ENCODE data around the gene MIS18BP1. TPM values are rescaled to one million over a fixed set of nuclear protein-coding genes. Genes with fewer than 3 reads are reported as not detected.

The MIS18BP1 gene
- total and polyA plus RNA-seq, 9 of the 15 experiments (the other 6 are each of a cell fraction or from before 2014, with no cell fraction given): 5.0 to 29.1 (median 19.1) TPM

GRCh38 chr14:45253070-45253753 is at the start of gene MIS18BP1 (continued):
- peak; percentile 75 for TF ChIP-seq MGA (IDR thresholded peaks at IDR 0.05)
- peak; percentile 11 to 27; a peak in 3 of 4 replicates for TF ChIP-seq RAD21 (CRISPR knock-in tag; conservative IDR thresholded peaks at IDR 0.05 in 1 of 2, IDR thresholded peaks at IDR 0.05 in 1 of 2)
- TF ChIP-seq JUND (IDR thresholded peaks at IDR 0.05; ENCODE audit: borderline replicate concordance, low read depth, low read length): peak; percentile 30; the same call in 1 of the 2 replicates
- no peak for TF ChIP-seq JUND (tag; IDR thresholded peaks at IDR 0.05; ENCODE audit: borderline replicate concordance, low read depth, low read length)
- TF ChIP-seq TRIM24 (IDR thresholded peaks at IDR 0.05): peak in 1 of 2 experiments; percentile 67; a peak in 2 of 4 replicates
- TF ChIP-seq CHCHD3 (CRISPR knock-in tag; IDR thresholded peaks at IDR 0.05): no peak
- no peak for TF ChIP-seq ZNF280B (CRISPR knock-in tag; IDR thresholded peaks at IDR 0.05)
- TF ChIP-seq ZNF124 (CRISPR knock-in tag; IDR thresholded peaks at IDR 0.05): no peak
- no peak for TF ChIP-seq CBX8 (IDR thresholded peaks at IDR 0.05; ENCODE audit: borderline replicate concordance, extremely low read depth, low read depth, low read length, poor library complexity, severe bottlenecking)
- TF ChIP-seq ETV1 (tag; conservative IDR thresholded peaks at IDR 0.05; ENCODE audit: low read depth): peak; percentile 43; the same call in 1 of the 2 replicates
- TF ChIP-seq BRCA1 (IDR thresholded peaks at IDR 0.05): no peak
- TF ChIP-seq BRCA1 (CRISPR knock-in tag; IDR thresholded peaks at IDR 0.05): no peak

Measured in K562 (cell line).